Measurements from ENCODE around the gene ZCCHC3.

ZCCHC3 gene

GRCh38 chr20:284172-284571 lies 13.2 kb upstream of the ZCCHC3 start:
- no peak for DNase-seq (ENCODE audit: low read depth)
- no peak for TF ChIP-seq CTCF (conservative IDR thresholded peaks at IDR 0.05; ENCODE audit: low read length)
- no peak overlapping the region for H3K4me3 ChIP-seq (ENCODE audit: low read length)

GRCh38 chr20:286508-286907 lies 10.9 kb upstream of the ZCCHC3 start:
- no peak for TF ChIP-seq CTCF (conservative IDR thresholded peaks at IDR 0.05; ENCODE audit: low read length)
- H3K4me3 ChIP-seq (ENCODE audit: low read length) = no peak overlapping the region
- no peak for DNase-seq (ENCODE audit: low read depth)

GRCh38 chr20:288956-289692 lies 8.2 kb upstream of the ZCCHC3 start:
- DNase-seq (ENCODE audit: low read depth) = no peak
- H3K4me3 ChIP-seq (ENCODE audit: low read length) = no peak overlapping the region
- TF ChIP-seq CTCF (conservative IDR thresholded peaks at IDR 0.05; ENCODE audit: low read length) = no peak

- TF ChIP-seq CTCF (conservative IDR thresholded peaks at IDR 0.05; ENCODE audit: low read length) = no peak
- DNase-seq (ENCODE audit: low read depth) = no peak
- peak overlapping the region; percentile 91 for H3K4me3 ChIP-seq (ENCODE audit: low read length)
Measured at GRCh38 chr20:289693-290083, 7.7 kb upstream of the ZCCHC3 start.

GRCh38 chr20:290084-290831 lies 7.1 kb upstream of the ZCCHC3 start, which contains the start of gene C20orf96:
C20orf96 (minus strand) TSS chr20:290750; CDS start chr20:290610, 140 bp downstream.
- peak; percentile 66 for TF ChIP-seq CTCF (conservative IDR thresholded peaks at IDR 0.05; ENCODE audit: low read length)
- H3K4me3 ChIP-seq (ENCODE audit: low read length) = peak within 1 kb of the TSS; percentile 91
- DNase-seq (ENCODE audit: low read depth) = peak; percentile 93

- DNase-seq (ENCODE audit: low read depth) = no peak
- no peak for TF ChIP-seq CTCF (conservative IDR thresholded peaks at IDR 0.05; ENCODE audit: low read length)
- no peak overlapping the region for H3K4me3 ChIP-seq (ENCODE audit: low read length)
Measured at GRCh38 chr20:294602-295001, 2.8 kb upstream of the ZCCHC3 start.

- H3K4me3 ChIP-seq (ENCODE audit: low read length) = no peak overlapping the region
- no peak for DNase-seq (ENCODE audit: low read depth)
- TF ChIP-seq CTCF (conservative IDR thresholded peaks at IDR 0.05; ENCODE audit: low read length) = no peak
Measured at GRCh38 chr20:295804-296203, 1.6 kb upstream of the ZCCHC3 start.

All from AG10803 (cell line).